Activated CD8-positive, alpha-beta memory T cell treated with anti-CD3 and anti-CD28 coated beads for 1 hour (primary cell): Measurements from ENCODE around the gene ATOH7.
A peak's percentile ranks its signal among the peaks of the same experiment; 100 is the strongest.
"Not testable (repeated sequence)": the region's sequence is repeated elsewhere in the genome, so short reads cannot be mapped to it uniquely, and the experiment has no call there.

ENCODE experiments used
- DNase-seq, 2 donors: peaks; one replicate each; pipeline ENCODE4 v3.0.0-alpha.2; 2020; ENCODE audit warnings: low read depth in 1 of 2; ENCODE audit errors: extremely low read depth in 1 of 2

Gene ATOH7

DNA sequence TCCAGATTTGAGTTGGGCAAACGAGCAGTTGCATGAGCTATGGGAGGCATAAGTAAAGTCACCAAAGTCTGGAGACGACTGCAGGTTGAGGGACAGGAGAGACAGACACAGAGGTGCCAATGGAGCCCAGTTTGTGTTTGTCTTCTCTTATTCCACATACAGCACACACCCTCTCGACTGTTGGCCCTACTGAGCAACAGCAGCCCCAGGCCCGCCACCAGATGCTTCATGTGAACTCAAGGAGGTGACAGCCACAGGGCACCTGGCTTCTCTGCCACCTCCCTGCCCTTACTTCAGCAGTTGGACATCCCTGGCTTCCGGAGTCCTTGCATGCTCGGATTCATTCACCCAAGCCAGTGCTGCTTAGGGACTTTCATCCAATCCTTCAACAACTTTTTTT, 6.5 kb upstream of the ATOH7 start:
- no peak for DNase-seq

DNA sequence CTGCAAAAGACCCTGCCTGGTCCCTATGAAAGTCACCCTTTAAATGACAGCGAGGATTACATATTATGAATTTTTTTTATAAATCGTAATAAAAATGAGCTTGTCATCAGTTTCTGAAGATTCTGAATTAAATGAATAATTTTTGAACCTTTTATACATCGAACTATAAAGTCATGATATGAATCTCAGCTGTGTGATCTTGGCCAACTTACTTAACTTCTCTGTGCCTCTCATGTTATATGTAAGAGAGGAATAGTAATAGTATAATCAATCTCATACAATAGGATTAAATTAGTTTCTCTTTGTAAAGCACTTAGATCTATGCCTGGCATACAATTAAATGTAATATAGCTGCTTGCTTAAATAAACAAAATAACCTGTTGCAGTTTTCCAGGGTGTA, 5.3 kb upstream of the ATOH7 start:
- no peak for DNase-seq

DNA sequence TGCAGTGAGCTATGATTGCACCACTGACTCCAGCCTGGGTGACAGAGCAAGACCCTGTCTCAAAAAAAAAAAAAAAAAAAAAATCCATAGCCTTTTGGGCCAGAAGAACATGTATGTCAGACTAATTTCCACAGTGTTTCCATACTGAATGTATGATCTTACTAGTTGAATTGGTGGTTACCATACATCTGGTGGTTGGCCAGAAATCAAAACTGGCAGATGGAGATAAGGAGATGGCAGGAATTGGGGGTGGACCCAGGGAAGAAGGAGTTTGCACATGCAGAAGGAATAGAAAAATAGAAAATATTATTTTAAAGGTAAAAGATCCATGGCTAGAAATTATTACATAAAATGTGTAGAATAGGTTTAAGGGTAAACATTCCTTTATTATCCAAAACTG, 3.7 kb upstream of the ATOH7 start:
- no peak for DNase-seq

DNA sequence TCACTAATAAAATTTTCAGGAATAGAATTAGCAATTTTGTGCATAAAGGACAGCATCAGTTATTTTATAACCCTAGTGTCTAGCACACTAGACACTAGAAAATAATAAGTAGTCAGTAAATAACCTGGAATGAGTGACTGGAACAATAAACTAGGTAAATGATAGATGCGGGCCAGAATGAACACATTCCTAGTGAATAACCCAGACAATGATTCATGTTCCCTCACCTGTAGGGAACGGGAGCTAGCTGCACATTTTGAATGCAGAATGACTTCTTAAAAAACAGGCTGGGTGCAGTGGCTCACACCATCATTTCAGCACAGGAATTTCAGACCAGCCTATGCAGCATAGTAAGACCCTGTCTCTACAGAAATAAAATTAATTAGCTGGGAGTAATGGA, 3.2 kb upstream of the ATOH7 start:
- DNase-seq, result no peak

DNA sequence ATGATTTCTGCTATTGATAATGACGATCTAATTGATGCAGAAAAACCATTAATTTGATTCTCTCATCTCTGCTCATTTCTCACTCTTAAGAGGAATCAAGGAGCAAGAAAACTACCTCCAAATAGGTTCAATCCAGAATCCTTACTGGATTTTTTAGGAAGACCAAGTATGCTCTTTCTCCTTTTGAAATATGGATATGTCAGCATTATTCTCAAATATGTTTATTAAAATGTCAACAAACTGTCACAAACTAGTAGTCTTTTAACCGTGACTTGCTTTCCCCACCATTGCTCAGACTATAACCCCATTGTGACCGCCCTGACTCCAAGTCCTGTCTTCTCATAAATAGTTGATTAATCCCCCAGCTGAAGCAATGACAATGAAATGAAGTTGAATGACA, 1.1 kb upstream of the ATOH7 start:
- DNase-seq, result no peak

DNA sequence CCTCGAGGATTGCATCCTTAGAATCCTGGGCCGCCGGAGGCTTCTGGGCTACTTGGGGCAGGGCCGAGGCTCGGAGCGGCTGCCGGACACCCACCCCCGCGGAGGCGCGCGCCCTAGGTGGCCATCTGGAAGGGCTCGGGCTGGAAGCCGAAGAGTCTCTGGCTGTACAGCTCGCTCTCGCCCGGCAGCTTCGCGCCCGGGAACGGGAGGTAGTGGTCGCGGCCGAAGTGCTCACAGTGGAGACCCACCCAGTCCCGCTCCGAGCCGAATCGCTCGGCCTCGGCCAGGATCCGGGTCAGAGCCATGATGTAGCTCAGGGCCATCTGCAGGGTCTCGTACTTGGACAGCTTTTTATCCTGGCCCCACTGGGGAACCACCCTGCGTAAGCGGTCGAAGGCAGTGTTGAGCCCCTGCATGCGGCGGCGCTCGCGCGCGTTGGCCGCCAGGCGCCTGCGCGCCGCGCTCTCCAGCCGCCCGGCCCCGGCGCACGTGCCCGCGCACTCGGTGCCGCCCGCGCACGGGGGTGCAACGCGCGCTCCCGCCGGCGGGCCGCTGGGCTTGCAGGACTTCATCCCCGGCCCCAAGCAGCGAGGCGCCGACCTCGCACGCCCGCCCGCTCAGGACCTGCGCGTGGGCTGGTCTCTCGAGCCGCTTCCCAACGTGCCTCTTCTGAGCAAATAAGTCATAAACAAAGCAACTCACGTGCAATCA, 652 bp downstream of the ATOH7 start:
- DNase-seq, result peak in 1 of 2 donors; percentile 5

DNA sequence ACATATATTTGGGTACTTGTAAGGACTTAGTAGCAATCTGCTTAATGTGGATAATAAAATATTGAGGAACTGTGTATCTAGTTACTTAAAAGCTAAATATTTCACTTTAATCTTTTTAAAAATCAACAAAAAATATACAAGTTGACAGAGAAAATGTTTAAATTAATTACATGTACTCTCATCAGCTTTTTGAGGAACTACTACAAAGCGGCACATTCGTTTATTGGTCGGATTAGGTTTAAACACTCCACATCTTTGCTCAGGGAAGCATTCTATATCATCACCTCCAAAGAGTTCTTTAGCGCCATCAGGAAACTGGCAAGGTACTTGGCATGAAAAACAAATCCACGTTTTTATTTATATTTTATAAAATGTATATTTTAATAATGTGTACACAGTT, 1.6 kb downstream of the ATOH7 start:
- no peak for DNase-seq

DNA sequence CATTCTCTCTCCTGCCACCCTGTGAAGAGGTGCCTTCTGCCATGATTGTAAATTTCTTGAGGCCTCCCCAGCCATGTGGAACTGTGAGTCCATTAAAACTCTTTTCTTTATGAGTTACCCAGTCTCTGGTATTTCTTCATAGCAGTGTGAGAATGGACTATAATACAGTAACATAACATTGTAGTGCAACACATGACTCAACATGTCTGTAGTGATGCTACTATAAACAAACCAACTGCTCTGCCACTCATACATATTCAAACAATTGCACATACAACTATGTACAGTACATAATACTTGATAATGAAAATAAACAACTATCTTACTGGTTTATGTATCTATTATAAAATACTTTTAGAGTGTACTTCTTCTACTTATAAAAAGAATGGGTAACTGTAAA, 7.1 kb downstream of the ATOH7 start:
- DNase-seq, result no peak

DNA sequence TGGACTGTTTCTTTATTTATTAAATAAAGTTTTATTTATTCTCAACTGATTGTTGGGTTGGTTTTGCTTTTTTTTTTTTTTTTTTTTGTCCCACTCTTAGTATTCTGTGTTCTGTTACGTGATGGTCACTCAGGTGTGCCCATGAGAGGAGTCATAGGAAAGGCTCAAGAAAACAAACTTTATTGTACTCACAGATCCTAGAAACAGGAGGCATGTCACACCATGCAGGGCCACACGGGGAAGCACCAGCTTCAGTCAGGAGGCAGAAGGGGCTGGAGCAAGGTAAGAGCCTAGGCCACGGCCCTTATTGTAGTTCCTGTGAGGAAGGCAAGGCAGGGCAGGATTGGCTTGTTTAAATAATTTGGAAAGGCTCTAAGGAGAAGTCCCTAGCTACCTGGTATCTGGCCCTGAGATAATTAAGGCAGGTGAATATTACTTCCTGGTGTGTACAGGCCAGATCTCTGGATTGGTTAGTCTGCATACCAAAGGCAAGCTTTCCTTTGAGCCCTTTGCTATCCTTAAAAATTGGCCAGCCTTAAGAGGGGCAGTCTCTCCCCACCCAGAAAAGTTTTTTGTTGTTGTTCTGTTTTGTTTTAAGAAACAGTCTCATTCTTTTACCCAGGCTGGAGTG, 8.3 kb downstream of the ATOH7 start:
- no peak for DNase-seq

DNA sequence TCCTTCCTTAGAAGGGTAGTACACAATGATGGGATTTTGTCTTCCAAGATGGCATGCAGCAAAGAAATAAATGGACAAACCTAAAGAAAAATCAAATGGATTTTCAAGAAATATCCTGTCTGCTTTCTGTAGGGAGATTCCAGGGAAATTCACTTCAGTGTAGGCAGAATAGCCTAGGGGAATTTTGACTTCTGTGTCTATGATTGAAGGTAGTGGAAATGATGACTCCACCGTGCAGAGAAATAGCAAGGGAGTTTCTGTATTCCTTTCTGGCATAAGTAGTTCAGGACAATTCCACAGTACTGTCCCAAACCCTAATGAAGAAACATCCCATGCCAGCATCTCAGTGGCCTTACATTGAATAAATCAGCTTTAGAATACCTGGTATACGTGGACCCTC, 9.5 kb downstream of the ATOH7 start:
- no peak for DNase-seq

DNA sequence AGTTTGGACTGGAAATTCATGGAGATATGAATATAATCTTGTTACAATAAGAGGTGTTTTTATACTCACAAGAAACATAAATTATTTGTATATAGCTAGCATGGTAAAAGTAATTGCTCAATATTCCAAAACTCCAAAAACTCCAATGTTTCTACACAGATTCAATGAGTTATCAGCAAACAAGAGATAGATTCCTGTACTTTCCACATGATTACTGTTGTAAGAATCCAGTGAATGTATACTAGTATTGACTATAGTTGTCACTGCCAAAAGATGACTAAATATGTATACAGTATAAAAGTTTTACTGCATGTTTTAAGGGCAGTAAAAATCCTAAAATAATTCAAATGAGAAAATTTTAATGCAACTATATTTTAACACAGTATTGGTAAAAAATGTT, 10.7 kb downstream of the ATOH7 start:
- no peak for DNase-seq

DNA sequence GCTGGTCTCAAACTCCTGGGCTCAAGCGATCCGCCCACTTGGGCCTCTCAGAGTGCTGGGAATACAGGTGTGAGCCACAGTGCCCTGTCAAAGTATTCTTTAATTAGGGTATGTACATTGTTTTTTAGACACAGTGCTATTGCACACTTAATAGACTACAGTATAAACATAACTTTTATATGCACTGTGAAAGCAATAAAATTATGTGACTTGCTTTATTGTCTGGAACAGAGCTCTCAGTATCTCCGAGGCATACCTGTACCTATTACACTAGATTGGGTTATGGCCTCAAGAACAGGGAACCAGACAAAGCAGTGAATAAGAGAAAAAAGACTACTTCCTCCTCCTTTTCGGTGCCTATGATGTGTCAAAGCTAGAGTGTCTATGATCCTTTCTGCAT, 13.1 kb downstream of the ATOH7 start:
- no peak for DNase-seq

DNA sequence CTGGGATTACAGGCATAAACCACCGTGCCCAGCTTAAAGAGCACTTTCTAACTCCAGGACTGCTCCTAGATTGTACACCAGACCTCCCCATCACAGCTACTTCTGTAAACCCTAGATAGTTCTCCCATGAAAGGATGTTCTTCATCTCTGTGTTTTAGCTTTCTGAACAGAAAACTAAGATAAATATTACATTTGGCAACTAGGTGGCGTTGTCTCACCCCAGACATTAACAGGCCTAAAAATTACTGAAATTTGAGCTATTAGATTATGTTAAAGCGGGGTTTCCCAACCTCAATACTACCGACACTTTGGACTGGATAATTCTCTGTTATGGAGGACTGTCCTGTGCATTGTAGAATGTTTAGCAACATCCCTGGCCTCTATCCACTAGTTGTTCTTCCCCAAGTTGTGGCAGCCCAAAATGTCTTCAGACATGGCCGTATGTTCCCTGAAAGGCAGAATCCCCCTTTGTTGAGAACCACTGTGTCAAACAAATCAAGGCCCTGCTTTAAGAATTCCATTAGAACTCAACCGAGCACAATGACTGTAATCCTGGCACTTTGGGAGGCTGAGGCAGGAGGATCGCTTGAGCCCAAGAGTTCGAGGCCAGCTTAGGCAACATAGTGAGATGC, 19.1 kb downstream of the ATOH7 start:
- no peak for DNase-seq

DNA sequence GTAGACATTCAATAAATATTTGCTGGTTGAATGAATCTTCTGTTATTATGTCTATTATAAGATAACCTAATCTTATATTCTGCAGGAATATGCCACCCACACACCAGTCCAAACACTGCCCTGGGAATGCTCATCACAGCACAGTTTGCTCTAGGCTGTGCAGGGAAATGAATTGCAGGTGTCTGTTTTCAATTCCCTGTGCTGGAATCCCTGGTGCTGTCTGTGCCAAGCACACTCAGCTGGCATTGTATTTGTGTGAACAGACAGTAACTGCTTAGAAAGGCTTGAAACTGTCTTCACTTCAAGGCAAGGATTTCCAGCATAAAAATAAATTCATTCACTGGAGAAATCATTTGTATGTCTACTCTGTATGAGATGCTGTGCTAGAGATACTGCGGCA, 20.2 kb downstream of the ATOH7 start:
- no peak for DNase-seq

DNA sequence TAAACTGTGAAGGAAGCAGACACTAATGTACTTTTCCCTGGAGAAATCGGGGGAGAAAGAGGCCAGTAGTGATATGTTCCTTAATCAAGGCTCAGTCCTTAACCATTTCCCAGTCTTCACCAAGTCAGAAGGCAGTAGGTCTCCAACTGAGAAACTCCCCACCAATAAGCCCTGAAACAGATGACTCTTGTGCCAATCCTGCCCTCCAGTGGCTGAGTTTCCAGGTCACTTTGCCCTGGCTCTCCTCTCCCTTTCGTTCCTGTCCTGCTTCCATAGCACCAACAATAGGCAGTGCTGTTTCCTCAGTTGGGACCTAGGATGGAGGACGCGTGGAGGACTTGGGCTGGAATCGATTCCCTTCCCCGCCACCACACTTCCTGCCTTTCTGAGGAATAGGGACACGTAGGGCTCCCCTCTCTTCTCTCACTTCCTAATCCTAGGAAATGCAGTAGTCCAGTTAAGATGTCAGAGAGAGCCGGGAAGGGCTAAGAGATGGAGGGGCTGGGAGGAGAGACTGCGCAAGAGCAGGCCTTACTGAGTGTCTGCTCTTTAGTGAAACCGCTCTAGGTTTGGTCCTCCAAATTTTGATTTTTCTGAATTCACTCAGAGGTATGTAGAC, 23.4 kb downstream of the ATOH7 start:
- DNase-seq, result no peak

DNA sequence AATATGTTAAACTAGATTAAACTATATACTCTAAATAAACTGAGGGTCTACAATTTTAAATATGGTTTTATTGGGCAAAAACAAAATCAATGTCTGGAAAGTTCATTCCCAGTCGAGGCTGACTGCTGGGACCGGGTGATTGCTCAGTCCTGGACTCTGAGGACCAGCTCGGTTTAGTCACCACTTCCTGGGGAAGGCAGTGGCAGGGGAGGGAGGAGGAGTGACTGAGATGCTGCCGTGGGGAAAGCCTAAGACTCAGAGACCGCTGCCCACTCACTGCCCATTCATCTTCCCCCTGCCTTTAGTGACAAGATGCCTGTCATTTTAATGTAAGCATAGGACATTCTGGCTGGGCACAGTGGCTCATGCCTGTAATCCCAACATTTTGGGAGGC, 29.0 kb downstream of the ATOH7 start:
- no peak for DNase-seq

DNA sequence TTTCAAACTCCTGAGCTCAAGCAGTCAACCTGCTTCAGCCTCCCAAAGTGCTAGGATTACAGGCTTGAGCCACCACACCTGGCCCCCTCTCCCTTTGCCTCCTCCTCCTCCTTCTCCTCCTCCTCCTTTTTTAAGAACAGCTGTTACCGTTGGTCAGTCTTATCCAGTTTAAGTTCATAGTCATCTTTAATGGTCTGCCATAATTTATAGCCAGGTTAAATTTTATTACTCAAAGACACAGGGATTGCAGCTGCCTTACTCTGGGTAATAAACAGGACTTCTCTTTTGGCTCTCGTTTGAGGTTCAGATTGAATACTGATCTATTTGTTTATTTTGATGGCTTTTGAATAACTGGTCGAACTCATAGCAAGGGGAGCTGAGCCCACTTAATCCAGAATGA, 35.2 kb downstream of the ATOH7 start:
- no peak for DNase-seq

DNA sequence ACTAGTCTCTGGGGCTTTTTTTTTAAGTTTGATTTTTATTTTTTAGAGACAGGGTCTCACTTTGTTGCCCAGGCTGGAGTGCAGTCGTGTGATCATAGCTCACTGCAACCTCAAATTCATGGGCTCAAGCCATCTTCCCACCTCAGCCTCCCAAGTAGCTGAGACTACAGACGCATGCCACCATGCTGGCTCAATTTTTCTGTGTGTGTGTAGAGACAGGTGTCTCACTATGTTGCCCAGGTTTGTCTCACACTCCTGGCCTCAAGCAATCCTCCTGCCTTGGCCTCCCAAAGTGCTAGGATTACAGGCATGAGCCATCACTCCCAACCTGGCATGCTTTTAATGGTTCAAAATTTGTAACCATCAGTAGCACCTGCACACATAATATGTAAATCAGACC, 36.1 kb downstream of the ATOH7 start:
- DNase-seq, result not testable (repeated sequence)

DNA sequence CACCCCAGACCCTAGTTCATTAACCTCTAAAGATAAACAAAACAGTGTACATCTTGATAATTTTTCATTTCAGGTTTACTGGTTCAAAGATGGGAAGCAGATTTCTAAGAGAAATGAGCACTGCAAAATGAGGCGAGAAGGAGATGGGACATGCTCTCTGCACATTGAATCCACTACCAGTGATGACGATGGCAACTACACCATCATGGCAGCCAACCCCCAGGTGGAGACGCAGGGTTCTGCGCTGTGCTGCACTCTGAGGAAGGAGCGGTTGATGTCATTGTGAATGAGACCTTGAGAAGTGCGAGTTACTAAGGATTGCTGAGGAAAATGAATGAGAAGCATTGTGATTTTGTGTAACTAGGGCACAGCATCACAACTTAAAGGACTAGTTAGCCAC, 37.6 kb downstream of the ATOH7 start:
- DNase-seq, result no peak

DNA sequence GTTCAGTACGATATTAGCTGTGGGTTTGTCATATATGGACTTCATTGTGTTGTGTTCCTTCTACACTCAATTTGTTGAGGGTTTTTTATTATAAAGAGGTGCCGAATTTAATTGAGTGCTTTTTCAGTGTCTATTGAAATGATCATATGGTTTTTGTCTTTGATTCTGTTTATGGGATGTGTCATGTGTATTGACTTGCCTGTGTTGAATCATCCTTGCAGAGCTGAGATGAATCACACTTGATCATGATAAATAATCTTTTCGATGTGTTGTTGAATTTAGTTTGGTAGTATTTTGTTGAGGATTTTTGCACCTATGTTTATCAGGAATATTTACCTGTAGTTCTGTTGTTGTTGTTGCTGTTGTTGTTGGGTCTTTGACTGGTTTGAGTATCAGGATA, 39.8 kb downstream of the ATOH7 start:
- no peak for DNase-seq

DNA sequence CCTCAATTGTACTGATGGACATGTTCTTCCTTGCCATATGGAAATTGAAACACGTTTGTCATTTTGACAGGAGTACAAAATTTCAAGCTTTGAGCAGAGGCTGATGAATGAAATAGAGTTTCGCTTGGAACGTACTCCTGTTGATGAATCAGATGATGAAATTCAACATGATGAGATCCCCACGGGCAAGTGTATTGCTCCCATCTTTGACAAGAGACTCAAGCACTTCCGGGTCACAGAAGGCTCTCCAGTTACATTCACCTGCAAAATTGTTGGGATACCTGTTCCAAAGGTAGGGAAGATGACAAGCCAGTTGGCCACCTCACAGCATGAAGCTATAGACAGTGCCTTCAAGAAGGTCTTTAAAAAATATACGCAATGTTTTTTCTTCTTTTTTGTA, 43.1 kb downstream of the ATOH7 start:
- no peak for DNase-seq

DNA sequence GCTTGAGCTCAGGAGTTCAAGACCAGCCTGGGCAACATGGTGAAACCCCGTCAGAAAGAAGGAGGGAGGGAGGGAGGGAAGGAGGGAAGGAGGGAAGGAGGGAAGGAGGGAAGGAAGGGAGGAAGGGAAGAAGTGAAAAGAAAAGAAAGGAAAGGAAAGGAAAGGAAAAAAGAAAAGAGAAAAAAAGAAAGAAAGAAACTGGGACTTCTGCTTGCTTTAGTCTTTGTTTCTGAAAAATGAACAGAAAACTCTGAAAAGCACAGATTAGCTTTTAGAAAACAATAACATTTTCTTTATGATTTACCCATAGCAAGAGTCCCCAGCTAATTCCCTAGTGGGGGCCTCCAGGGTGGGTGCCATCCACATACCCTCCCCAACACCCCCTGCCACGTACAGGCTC, 46.8 kb downstream of the ATOH7 start:
- DNase-seq, result no peak
